A673 (cell line): ENCODE data around the gene PHETA2. TPM values are rescaled to one million over a fixed set of nuclear protein-coding genes. Genes with fewer than 3 reads are reported as not detected.
A peak's percentile ranks its signal among the peaks of the same experiment; 100 is the strongest.

Experiments used
- BruUV-seq: library from RNA; stranded (reverse); fragments of 400-500 nt; replicated peaks from 2 replicates; lab custom pipeline; 2021; lab: Mats Ljungman, UMichigan
- CTCF ChIA-PET: fragments of 300-600 bp; sonication (Branson Sonifier 250); formaldehyde crosslinking; loops from one replicate; lab custom pipeline; 2022; ENCODE audit warnings: antibody characterized with exemption; lab: Charles Lee
- POLR2A ChIA-PET: fragments of 300-600 bp; sonication (Branson Sonifier 250); formaldehyde crosslinking; loops from one replicate; lab custom pipeline; 2022; ENCODE audit warnings: antibody characterized with exemption; ENCODE audit not compliant: low non-redundant PET; lab: Charles Lee
- DNase-seq: peaks from one replicate; pipeline ENCODE4 v3.0.0-alpha.2; 2015; ENCODE audit warnings: low spot score
- H3K27ac ChIP-seq: fragments of 200-600 bp; sonication (generic); 2 replicates; pipeline ENCODE4 v1.5.1; 2016; ENCODE audit warnings: mixed run types, low read depth, mild to moderate bottlenecking, mixed read lengths, antibody characterized with exemption, low read length; ENCODE audit not compliant: poor library complexity, severe bottlenecking
- H3K27me3 ChIP-seq: fragments of 200-600 bp; sonication (generic); replicated peaks from 2 replicates; pipeline ENCODE4 v1.6.1; 2017; ENCODE audit warnings: mixed run types, low read depth, mild to moderate bottlenecking, mixed read lengths, antibody characterized with exemption, low read length; ENCODE audit not compliant: insufficient read depth, poor library complexity
- H3K36me3 ChIP-seq: fragments of 200-600 bp; sonication (generic); 2 replicates; pipeline ENCODE4 v1.6.1; 2016; ENCODE audit warnings: mixed run types, mild to moderate bottlenecking, mixed read lengths, antibody characterized with exemption, low read length; ENCODE audit not compliant: insufficient read depth, poor library complexity, severe bottlenecking
- H3K4me1 ChIP-seq: fragments of 200-600 bp; sonication (generic); 2 replicates; pipeline ENCODE4 v1.6.1; 2017; ENCODE audit warnings: mixed run types, mild to moderate bottlenecking, mixed read lengths, antibody characterized with exemption, low read length; ENCODE audit not compliant: insufficient read depth, poor library complexity, severe bottlenecking
- H3K4me3 ChIP-seq: fragments of 200-600 bp; sonication (generic); 2 replicates; pipeline ENCODE4 v1.5.1; 2016; ENCODE audit warnings: low read depth, mixed run types, mild to moderate bottlenecking, mixed read lengths, low read length; ENCODE audit not compliant: poor library complexity, severe bottlenecking
- H3K9me3 ChIP-seq: fragments of 200-600 bp; sonication (generic); 2 replicates; pipeline ENCODE4 v1.6.1; 2016; ENCODE audit warnings: mixed run types, low read depth, mild to moderate bottlenecking, mixed read lengths, antibody characterized with exemption, low read length; ENCODE audit not compliant: poor library complexity, severe bottlenecking
- EZH2 ChIP-seq: fragments of 200-600 bp; sonication (generic); IDR thresholded peaks from 2 replicates; pipeline ENCODE4 v1.6.1; 2017; ENCODE audit warnings: borderline replicate concordance, low read depth, mild to moderate bottlenecking, mixed read lengths, antibody characterized with exemption, low read length; ENCODE audit not compliant: poor library complexity, severe bottlenecking
- intact Hi-C: fragments of 100-400 bp; cut with micrococcal nuclease; formaldehyde crosslinking; loops from one replicate; pipeline ENCODE4 v1.10.0; 2022; ENCODE audit not compliant: unreplicated experiment
- total RNA-seq: library from RNA; stranded (reverse); gene quantifications from 2 replicates; pipeline ENCODE4 v1.2.3, GENCODE V29; 2021
- TF ChIP-seq, protein P1 (sequence below): fragments of 300-800, 200-600 bp; sonication (generic); conservative IDR thresholded peaks from 2 replicates; pipeline ENCODE4 v1.5.1; 2017; ENCODE audit warnings: low read depth, mild to moderate bottlenecking, antibody characterized with exemption, low read length, moderate library complexity, mixed read lengths

Gene PHETA2
- total RNA-seq, 1 experiment from 2014 or later, result 0.97 TPM

DNA sequence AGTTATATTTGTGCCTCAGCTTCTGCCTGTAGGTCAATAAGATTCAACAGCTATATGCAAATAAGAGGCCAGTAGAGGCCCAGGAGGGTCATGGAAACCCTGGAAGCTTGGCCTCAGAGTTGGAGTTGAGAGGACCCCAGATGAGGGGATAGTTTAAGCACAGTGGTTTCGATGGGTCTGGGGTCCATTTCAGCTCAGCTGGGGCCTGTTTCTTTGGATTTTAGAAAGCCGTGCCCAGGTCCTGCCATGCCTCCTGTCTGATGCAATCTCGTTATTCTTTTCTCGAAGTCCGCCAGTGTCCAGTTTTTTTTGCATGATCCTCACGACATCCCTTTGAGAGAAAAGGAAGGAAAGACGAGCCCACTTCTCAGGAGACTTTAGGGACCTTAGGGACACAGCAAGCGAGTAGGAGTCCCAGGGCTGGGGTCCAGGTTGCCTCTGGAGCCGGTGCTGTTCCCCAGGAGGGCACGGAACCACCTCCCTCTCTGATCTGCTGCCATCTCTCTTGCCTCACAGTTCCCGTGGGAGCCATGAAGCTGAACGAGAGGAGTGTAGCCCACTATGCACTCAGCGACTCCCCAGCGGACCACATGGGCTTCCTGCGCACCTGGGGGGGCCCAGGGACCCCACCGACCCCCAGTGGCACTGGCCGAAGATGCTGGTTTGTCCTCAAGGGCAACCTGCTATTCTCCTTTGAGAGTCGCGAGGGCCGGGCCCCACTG is 2.9 kb downstream of the PHETA2 start:
- TF ChIP-seq EZH2, result no peak
- TF ChIP-seq, protein P1, sequence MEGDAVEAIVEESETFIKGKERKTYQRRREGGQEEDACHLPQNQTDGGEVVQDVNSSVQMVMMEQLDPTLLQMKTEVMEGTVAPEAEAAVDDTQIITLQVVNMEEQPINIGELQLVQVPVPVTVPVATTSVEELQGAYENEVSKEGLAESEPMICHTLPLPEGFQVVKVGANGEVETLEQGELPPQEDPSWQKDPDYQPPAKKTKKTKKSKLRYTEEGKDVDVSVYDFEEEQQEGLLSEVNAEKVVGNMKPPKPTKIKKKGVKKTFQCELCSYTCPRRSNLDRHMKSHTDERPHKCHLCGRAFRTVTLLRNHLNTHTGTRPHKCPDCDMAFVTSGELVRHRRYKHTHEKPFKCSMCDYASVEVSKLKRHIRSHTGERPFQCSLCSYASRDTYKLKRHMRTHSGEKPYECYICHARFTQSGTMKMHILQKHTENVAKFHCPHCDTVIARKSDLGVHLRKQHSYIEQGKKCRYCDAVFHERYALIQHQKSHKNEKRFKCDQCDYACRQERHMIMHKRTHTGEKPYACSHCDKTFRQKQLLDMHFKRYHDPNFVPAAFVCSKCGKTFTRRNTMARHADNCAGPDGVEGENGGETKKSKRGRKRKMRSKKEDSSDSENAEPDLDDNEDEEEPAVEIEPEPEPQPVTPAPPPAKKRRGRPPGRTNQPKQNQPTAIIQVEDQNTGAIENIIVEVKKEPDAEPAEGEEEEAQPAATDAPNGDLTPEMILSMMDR, result no peak
- Histone ChIP-seq H3K9me3 (no peaks in the 10 kb centered on the region), H3K4me3 (no peak overlapping the region), H3K4me1 (peaks cover 13% of the 10 kb centered on the region), H3K27me3 (no peaks in the 10 kb centered on the region), H3K27ac (no peak overlapping the region), H3K36me3 (no peaks in the 10 kb centered on the region)
- POLR2A ChIA-PET, result no interaction called here
- BruUV-seq, result no TSS peak
- intact Hi-C loops, result no loop called here
- CTCF ChIA-PET, result no interaction called here
- no peak for DNase-seq

DNA sequence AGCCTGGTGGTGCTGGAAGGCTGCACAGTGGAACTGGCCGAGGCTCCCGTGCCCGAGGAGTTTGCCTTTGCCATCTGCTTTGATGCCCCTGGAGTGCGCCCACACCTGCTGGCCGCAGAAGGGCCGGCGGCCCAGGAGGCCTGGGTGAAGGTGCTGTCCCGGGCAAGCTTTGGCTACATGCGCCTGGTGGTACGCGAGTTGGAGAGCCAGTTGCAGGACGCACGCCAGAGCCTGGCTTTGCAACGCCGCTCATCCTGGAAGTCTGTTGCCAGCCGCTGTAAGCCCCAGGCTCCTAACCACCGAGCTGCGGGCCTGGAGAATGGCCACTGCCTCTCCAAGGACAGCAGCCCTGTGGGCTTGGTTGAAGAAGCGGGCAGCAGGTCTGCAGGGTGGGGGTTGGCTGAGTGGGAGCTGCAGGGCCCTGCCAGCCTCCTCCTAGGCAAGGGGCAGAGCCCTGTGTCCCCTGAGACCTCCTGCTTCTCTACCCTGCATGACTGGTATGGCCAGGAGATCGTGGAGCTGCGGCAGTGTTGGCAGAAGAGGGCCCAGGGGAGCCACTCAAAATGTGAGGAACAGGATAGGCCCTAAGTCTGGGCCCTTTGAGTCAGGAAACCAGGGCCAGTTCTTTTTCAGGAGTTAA is 3.6 kb downstream of the PHETA2 start:
- Histone ChIP-seq H3K9me3 (no peaks in the 10 kb centered on the region), H3K36me3 (peaks cover 3% of the 10 kb centered on the region), H3K4me3 (no peak overlapping the region), H3K27ac (no peak overlapping the region), H3K27me3 (no peaks in the 10 kb centered on the region), H3K4me1 (peaks cover 13% of the 10 kb centered on the region)
- ChIA-PET CTCF (interaction anchor here (0.6 kb wide), 1 partner anchor 14 kb away, joined by 3 read pairs; no protein-coding TSS in a partner anchor), POLR2A (no interaction called here)
- BruUV-seq, result no TSS peak
- TF ChIP-seq, protein P1, result no peak
- TF ChIP-seq EZH2, result no peak
- intact Hi-C loops, result no loop called here
- DNase-seq, result no peak

DNA sequence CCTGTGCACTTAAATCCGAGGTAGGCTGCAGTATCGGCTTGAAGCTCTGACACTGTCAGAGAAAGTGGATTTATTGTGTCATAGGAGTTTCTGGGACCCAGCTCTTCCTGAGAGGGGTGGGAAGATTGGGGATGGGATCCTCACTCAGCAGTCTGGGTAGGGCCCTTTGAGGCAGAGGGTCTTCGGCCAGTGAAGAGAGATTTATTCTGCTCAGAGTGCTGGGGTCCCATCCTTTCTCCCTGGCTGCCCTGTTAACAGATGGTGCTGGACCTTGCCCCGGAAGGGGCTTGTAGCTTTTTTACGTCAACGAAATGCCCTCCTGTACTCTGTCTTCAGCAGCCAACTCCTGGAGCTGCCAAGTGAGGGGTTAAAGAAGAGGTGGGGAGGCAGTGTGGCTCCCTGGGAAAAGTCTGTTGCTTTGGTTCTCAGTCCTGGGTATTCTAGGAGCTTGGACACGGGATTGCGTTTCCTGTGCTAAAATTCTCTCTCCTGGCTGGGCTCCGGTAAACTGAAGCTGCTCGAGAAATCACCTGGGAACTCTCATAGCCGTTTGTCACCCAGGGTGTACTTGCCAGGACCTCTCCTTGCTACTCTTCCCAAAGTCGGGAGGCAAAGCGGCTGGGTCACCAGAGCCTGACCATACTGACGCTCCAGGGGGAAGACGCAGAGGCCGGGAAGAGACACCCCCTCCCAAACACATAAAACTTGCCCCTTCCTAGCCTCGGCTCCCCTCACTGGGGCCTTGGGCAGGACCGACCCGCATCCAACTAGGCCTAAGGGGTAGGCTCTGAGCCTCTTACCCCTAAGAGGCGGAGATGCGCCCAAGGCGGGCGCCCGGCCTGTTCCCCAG is 4.6 kb downstream of the PHETA2 start:
- H3K27me3 ChIP-seq, result no peaks in the 10 kb centered on the region
- DNase-seq, result no peak
- TF ChIP-seq, protein P1, result no peak
- TF ChIP-seq EZH2, result no peak
- peak overlapping the region; percentile 61 for H3K4me3 ChIP-seq
- peaks cover 14% of the 10 kb centered on the region for H3K36me3 ChIP-seq
- H3K27ac ChIP-seq, result peak overlapping the region; percentile 89
- POLR2A ChIA-PET, result interaction anchor here (0.5 kb wide), 2 partner anchors 154 to 194 kb away, joined by 4 to 6 read pairs; no protein-coding TSS in a partner anchor
- CTCF ChIA-PET, result interaction anchor here (0.6 kb wide), 1 partner anchor 13 kb away, joined by 3 read pairs; no protein-coding TSS in a partner anchor
- BruUV-seq, result TSS peak; percentile 93
- no peaks in the 10 kb centered on the region for H3K9me3 ChIP-seq
- H3K4me1 ChIP-seq, result peaks cover 13% of the 10 kb centered on the region
- intact Hi-C loops, result no loop called here
